Measurements from ENCODE around the gene DOK1. TPM values are rescaled to one million over a fixed set of nuclear protein-coding genes. Genes with fewer than 3 reads are reported as not detected.

The DOK1 gene
- total RNA-seq, 1 experiment from 2014 or later: 6.2 TPM

DNA sequence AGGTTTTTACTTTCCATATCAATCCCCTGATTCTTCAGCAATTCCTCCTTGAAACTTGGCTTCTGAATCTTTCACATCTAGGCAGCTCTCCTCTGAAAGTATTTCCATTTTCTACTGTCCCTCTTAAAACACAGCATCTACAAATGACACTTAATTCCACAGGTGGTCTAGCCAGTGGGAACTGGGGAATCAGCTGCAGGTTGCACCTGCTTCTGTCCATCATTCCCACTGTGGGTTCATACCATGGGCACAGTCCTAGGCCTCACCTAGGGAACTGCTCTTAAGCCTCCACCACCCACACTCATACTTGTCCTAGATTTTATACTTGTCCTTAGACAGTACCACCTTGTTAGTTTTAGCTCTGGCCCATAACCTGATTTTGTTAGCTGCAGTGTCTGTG is 3.0 kb upstream of the DOK1 start:
- Histone ChIP-seq H3K27me3 (ENCODE audit: control insufficient read depth, insufficient read depth, low read length) (no peaks in the 10 kb centered on the region; the same call in 1 of the 2 replicates), H3K27ac (ENCODE audit: low read length) (no peak overlapping the region), H3K4me1 (ENCODE audit: control insufficient read depth, insufficient read depth, low read length) (peaks cover 23% of the 10 kb centered on the region), H3K4me3 (ENCODE audit: low read depth in 2 of 2, low read length in 2 of 2) (no peak overlapping the region), H3K9me3 (ENCODE audit: control insufficient read depth, insufficient read depth, low read depth, low read length) (no peaks in the 10 kb centered on the region), H3K36me3 (ENCODE audit: control insufficient read depth, insufficient read depth, low read length) (no peaks in the 10 kb centered on the region)
- CTCF ChIA-PET: no interaction called here
- ATAC-seq (no peak), DNase-seq (ENCODE audit: low read depth, low spot score) (no peak)
- POLR2A ChIA-PET: interaction anchor here (0.6 kb wide), 1 partner anchor 651 kb away, joined by 4 read pairs; no protein-coding TSS in a partner anchor
- intact Hi-C loops (cut with micrococcal nuclease; ENCODE audit: unreplicated experiment): no loop called here
- TF ChIP-seq TCF7L2 (IDR thresholded peaks at IDR 0.05; ENCODE audit: low read depth, low read length): no peak
- TF ChIP-seq SIN3A (IDR thresholded peaks at IDR 0.05; ENCODE audit: borderline replicate concordance, insufficient read depth, low read depth, low read length): no peak
- TF ChIP-seq, protein P1, sequence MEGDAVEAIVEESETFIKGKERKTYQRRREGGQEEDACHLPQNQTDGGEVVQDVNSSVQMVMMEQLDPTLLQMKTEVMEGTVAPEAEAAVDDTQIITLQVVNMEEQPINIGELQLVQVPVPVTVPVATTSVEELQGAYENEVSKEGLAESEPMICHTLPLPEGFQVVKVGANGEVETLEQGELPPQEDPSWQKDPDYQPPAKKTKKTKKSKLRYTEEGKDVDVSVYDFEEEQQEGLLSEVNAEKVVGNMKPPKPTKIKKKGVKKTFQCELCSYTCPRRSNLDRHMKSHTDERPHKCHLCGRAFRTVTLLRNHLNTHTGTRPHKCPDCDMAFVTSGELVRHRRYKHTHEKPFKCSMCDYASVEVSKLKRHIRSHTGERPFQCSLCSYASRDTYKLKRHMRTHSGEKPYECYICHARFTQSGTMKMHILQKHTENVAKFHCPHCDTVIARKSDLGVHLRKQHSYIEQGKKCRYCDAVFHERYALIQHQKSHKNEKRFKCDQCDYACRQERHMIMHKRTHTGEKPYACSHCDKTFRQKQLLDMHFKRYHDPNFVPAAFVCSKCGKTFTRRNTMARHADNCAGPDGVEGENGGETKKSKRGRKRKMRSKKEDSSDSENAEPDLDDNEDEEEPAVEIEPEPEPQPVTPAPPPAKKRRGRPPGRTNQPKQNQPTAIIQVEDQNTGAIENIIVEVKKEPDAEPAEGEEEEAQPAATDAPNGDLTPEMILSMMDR (IDR thresholded peaks at IDR 0.05): no peak
- TF ChIP-seq, protein P2, sequence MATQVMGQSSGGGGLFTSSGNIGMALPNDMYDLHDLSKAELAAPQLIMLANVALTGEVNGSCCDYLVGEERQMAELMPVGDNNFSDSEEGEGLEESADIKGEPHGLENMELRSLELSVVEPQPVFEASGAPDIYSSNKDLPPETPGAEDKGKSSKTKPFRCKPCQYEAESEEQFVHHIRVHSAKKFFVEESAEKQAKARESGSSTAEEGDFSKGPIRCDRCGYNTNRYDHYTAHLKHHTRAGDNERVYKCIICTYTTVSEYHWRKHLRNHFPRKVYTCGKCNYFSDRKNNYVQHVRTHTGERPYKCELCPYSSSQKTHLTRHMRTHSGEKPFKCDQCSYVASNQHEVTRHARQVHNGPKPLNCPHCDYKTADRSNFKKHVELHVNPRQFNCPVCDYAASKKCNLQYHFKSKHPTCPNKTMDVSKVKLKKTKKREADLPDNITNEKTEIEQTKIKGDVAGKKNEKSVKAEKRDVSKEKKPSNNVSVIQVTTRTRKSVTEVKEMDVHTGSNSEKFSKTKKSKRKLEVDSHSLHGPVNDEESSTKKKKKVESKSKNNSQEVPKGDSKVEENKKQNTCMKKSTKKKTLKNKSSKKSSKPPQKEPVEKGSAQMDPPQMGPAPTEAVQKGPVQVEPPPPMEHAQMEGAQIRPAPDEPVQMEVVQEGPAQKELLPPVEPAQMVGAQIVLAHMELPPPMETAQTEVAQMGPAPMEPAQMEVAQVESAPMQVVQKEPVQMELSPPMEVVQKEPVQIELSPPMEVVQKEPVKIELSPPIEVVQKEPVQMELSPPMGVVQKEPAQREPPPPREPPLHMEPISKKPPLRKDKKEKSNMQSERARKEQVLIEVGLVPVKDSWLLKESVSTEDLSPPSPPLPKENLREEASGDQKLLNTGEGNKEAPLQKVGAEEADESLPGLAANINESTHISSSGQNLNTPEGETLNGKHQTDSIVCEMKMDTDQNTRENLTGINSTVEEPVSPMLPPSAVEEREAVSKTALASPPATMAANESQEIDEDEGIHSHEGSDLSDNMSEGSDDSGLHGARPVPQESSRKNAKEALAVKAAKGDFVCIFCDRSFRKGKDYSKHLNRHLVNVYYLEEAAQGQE (IDR thresholded peaks at IDR 0.05; ENCODE audit: insufficient read depth in 1 of 2, low read depth in 2 of 2, low read length in 1 of 2): no peak
- TF ChIP-seq POLR2AphosphoS5 (IDR thresholded peaks at IDR 0.05; ENCODE audit: low read depth, low read length): no peak
- BruUV-seq (replicated peaks): no TSS peak
- in situ Hi-C loops (cut with HindIII; ENCODE audit: low pct_unique_long_range_greater_than_20kb, low sequenced_read_pairs): no loop called here

DNA sequence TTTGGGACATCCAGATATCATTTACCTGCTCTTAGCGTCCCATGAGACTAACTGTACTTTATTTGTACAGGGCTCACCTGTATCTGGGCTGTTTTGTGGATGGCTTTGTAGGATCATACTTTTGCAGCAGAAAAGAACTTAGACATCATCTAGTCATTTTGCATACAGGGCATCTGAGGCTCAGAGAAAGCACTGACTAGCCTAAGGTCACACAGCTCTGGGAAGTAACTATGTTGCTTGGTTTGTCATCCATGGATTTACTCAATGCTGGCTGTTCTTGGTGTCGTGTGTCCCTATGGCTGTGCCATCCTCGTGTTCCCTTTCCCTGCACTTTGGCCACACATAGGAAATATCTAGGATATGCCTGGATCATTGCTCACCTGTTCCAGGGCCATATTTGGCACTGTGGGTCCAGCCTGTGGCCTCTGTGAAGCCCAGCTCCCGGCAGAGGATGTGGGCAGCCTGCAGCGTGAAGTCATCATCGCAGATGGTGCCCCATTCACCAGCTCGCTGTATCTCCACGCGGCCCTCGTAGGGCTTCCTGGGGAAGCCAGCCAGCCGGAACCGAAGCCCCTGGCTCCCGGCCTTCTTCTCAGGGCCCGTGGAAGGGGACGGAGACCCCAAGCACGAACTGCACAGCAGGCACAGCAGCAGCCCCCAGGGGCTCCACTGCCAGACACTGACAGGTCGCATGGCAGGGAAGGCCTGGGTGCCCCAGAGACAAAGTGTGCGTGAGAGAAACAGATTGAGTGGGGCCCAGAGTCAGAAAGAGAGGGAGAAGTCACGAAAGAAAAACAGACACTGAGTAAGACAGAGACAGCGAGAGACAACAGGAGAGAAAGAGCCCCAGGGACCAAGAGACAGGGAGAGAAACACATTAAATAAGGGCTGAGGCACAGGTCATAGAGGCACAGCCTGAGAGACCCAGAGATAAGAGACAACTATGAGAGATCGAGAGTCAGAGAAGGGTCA is 2.3 kb upstream of the DOK1 start:
- Histone ChIP-seq H3K27ac (ENCODE audit: low read length) (no peak overlapping the region), H3K9me3 (ENCODE audit: control insufficient read depth, insufficient read depth, low read depth, low read length) (no peaks in the 10 kb centered on the region), H3K27me3 (ENCODE audit: control insufficient read depth, insufficient read depth, low read length) (no peaks in the 10 kb centered on the region; the same call in 1 of the 2 replicates), H3K4me1 (ENCODE audit: control insufficient read depth, insufficient read depth, low read length) (peaks cover 23% of the 10 kb centered on the region), H3K36me3 (ENCODE audit: control insufficient read depth, insufficient read depth, low read length) (no peaks in the 10 kb centered on the region), H3K4me3 (ENCODE audit: low read depth in 2 of 2, low read length in 2 of 2) (no peak overlapping the region)
- ChIA-PET POLR2A (interaction anchor here (0.6 kb wide), 1 partner anchor 650 kb away, joined by 4 read pairs; no protein-coding TSS in a partner anchor), CTCF (no interaction called here)
- TF ChIP-seq SIN3A (IDR thresholded peaks at IDR 0.05; ENCODE audit: borderline replicate concordance, insufficient read depth, low read depth, low read length) (no peak), POLR2AphosphoS5 (IDR thresholded peaks at IDR 0.05; ENCODE audit: low read depth, low read length) (no peak), TCF7L2 (IDR thresholded peaks at IDR 0.05; ENCODE audit: low read depth, low read length) (no peak)
- TF ChIP-seq, protein P1 (IDR thresholded peaks at IDR 0.05): no peak
- TF ChIP-seq, protein P2 (IDR thresholded peaks at IDR 0.05; ENCODE audit: insufficient read depth in 1 of 2, low read depth in 2 of 2, low read length in 1 of 2): no peak
- no TSS peak for BruUV-seq (replicated peaks)
- in situ Hi-C loops (cut with HindIII; ENCODE audit: low pct_unique_long_range_greater_than_20kb, low sequenced_read_pairs): no loop called here
- intact Hi-C loops (cut with micrococcal nuclease; ENCODE audit: unreplicated experiment): no loop called here
- DNase-seq (ENCODE audit: low read depth, low spot score): no peak
- no peak for ATAC-seq

Data from Panc1 (cell line).